Measurements from ENCODE around the gene OR51L1. TPM values are rescaled to one million over a fixed set of nuclear protein-coding genes. Genes with fewer than 3 reads are reported as not detected.

Gene OR51L1
- total RNA-seq, 1 donor from 2014 or later = not detected

GRCh38 chr11:5021996-5022395, 27.3 kb downstream of the OR51L1 start:
- no peak overlapping the region for H3K27ac Mint-ChIP-seq
- POLR2A ChIA-PET = no interaction called here
- TF ChIP-seq, protein P1, sequence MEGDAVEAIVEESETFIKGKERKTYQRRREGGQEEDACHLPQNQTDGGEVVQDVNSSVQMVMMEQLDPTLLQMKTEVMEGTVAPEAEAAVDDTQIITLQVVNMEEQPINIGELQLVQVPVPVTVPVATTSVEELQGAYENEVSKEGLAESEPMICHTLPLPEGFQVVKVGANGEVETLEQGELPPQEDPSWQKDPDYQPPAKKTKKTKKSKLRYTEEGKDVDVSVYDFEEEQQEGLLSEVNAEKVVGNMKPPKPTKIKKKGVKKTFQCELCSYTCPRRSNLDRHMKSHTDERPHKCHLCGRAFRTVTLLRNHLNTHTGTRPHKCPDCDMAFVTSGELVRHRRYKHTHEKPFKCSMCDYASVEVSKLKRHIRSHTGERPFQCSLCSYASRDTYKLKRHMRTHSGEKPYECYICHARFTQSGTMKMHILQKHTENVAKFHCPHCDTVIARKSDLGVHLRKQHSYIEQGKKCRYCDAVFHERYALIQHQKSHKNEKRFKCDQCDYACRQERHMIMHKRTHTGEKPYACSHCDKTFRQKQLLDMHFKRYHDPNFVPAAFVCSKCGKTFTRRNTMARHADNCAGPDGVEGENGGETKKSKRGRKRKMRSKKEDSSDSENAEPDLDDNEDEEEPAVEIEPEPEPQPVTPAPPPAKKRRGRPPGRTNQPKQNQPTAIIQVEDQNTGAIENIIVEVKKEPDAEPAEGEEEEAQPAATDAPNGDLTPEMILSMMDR (IDR thresholded peaks at IDR 0.05) = no peak
- intact Hi-C loops (cut with micrococcal nuclease) = no loop called here
- H3K9me3 Mint-ChIP-seq = peaks cover 25% of the 10 kb centered on the region
- H3K36me3 Mint-ChIP-seq (ENCODE audit: low read depth) = no peaks in the 10 kb centered on the region
- H3K4me1 Mint-ChIP-seq = no peaks in the 10 kb centered on the region
- CTCF ChIA-PET = no interaction called here
- H3K27me3 Mint-ChIP-seq = no peaks in the 10 kb centered on the region
- ATAC-seq (ENCODE audit: low read depth) (no peak), DNase-seq (no peak)
- H3K4me3 Mint-ChIP-seq = no peak overlapping the region

GRCh38 chr11:5036669-5037068, 42.0 kb downstream of the OR51L1 start:
- no peak overlapping the region for H3K4me3 Mint-ChIP-seq
- H3K4me1 Mint-ChIP-seq = no peaks in the 10 kb centered on the region
- TF ChIP-seq, protein P1 (IDR thresholded peaks at IDR 0.05) = no peak
- no peaks in the 10 kb centered on the region for H3K27me3 Mint-ChIP-seq
- no peak for ATAC-seq (ENCODE audit: low read depth)
- no peaks in the 10 kb centered on the region for H3K36me3 Mint-ChIP-seq (ENCODE audit: low read depth)
- CTCF ChIA-PET = no interaction called here
- no peak overlapping the region for H3K27ac Mint-ChIP-seq
- H3K9me3 Mint-ChIP-seq = no peaks in the 10 kb centered on the region
- intact Hi-C loops (cut with micrococcal nuclease) = no loop called here
- no peak for DNase-seq
- POLR2A ChIA-PET = no interaction called here

- H3K36me3 Mint-ChIP-seq (ENCODE audit: low read depth) = no peaks in the 10 kb centered on the region
- no peak overlapping the region for H3K4me3 Mint-ChIP-seq
- TF ChIP-seq, protein P1 (IDR thresholded peaks at IDR 0.05) = no peak
- DNase-seq (no peak), ATAC-seq (ENCODE audit: low read depth) (no peak)
- ChIA-PET CTCF (no interaction called here), POLR2A (no interaction called here)
- H3K4me1 Mint-ChIP-seq = no peaks in the 10 kb centered on the region
- no peaks in the 10 kb centered on the region for H3K27me3 Mint-ChIP-seq
- no peaks in the 10 kb centered on the region for H3K9me3 Mint-ChIP-seq
- no peak overlapping the region for H3K27ac Mint-ChIP-seq
- intact Hi-C loops (cut with micrococcal nuclease) = no loop called here
Measured at GRCh38 chr11:5037926-5038325, 43.3 kb downstream of the OR51L1 start.

DNA sequence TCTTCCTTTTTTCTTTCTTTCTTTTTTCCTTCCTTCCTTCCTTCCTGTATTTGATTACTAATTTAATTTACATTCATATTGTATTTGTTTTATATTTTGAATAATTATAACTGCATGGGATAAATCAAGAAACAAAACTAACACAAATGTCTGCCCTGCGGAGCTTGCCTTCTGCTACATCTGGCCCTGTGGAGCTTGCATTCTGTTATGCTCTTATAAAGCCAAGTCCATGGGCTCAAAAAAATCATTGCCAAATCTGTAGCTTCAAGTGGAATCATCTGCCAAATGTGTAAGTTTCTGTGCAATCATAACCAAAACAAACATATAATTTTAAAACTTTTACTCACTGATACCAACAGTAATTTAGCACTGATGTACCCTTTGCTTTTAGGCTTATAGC, 43.7 kb downstream of the OR51L1 start:
- no peaks in the 10 kb centered on the region for H3K9me3 Mint-ChIP-seq
- DNase-seq = no peak
- no peak overlapping the region for H3K4me3 Mint-ChIP-seq
- H3K27me3 Mint-ChIP-seq = no peaks in the 10 kb centered on the region
- H3K27ac Mint-ChIP-seq = no peak overlapping the region
- intact Hi-C loops (cut with micrococcal nuclease) = no loop called here
- TF ChIP-seq, protein P1 (IDR thresholded peaks at IDR 0.05) = no peak
- ChIA-PET POLR2A (no interaction called here), CTCF (no interaction called here)
- ATAC-seq (ENCODE audit: low read depth) = no peak
- H3K4me1 Mint-ChIP-seq = no peaks in the 10 kb centered on the region
- H3K36me3 Mint-ChIP-seq (ENCODE audit: low read depth) = no peaks in the 10 kb centered on the region

DNA sequence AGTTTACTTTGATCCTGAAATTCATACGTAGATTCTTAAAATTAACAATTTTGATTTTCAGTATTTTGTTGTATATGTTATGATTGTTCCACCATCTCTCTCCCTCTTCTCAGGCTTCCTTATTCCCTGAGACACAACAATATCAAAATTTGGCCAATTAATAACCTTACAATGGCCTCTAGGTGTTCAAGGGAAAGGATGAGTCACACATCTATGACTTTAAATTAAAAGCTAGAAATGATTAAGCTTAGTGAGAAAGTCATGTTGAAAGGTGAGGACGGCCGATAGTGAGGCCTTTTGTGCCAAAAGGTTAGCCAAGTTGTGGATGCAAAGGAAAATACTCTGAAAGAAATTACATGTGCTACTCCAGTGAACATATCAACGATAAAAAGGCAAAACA, 46.2 kb downstream of the OR51L1 start:
- no peaks in the 10 kb centered on the region for H3K4me1 Mint-ChIP-seq
- no peak for ATAC-seq (ENCODE audit: low read depth)
- TF ChIP-seq, protein P1 (IDR thresholded peaks at IDR 0.05) = no peak
- H3K9me3 Mint-ChIP-seq = no peaks in the 10 kb centered on the region
- ChIA-PET POLR2A (no interaction called here), CTCF (no interaction called here)
- H3K36me3 Mint-ChIP-seq (ENCODE audit: low read depth) = no peaks in the 10 kb centered on the region
- H3K4me3 Mint-ChIP-seq = no peak overlapping the region
- no peaks in the 10 kb centered on the region for H3K27me3 Mint-ChIP-seq
- no peak for DNase-seq
- H3K27ac Mint-ChIP-seq = no peak overlapping the region
- intact Hi-C loops (cut with micrococcal nuclease) = no loop called here
